Thyroid gland (tissue), 4 donors: Measurements from ENCODE around the gene SPNS1. TPM values are rescaled to one million over a fixed set of nuclear protein-coding genes. Genes with fewer than 3 reads are reported as not detected.
"Not testable (repeated sequence)": the region's sequence is repeated elsewhere in the genome, so short reads cannot be mapped to it uniquely, and the experiment has no call there.

Experiments used
- DNase-seq, 2 donors: peaks; one replicate each; pipeline ENCODE4 v3.0.0-alpha.2; 2019
- H3K27ac ChIP-seq, 3 donors: fragments of 200-600 bp; sonication (generic); 1 replicate in 2 of 3; 2 replicates in 1 of 3; pipeline ENCODE4 v1.5.1; 2016 to 2019; ENCODE audit warnings: mild to moderate bottlenecking in 1 of 3, moderate library complexity in 1 of 3
- H3K27me3 ChIP-seq: fragments of 200-600 bp; sonication (generic); one replicate; pipeline ENCODE4 v1.5.1; 2019
- H3K36me3 ChIP-seq, 2 donors: fragments of 200-600 bp; sonication (generic); one replicate each; pipeline ENCODE4 v1.5.1; 2016 to 2019
- H3K4me1 ChIP-seq, 2 donors: fragments of 200-600 bp; sonication (generic); one replicate each; pipeline ENCODE4 v1.5.1; 2017 to 2019
- H3K4me3 ChIP-seq, 3 donors: fragments of 200-600 bp; sonication (generic); replicated peaks in 1 of 3; 1 replicate in 2 of 3; 2 replicates in 1 of 3; pipeline ENCODE4 v1.5.1; 2016; ENCODE audit warnings: mild to moderate bottlenecking in 1 of 3
- H3K9me3 ChIP-seq: fragments of 200-600 bp; sonication (generic); one replicate; pipeline ENCODE4 v1.5.1; 2017
- CTCF ChIP-seq, 6 experiments: fragments of 200-600 bp in 3 of 6; fragments of 450-650 bp in 3 of 6; sonication (generic) in 3 of 6; IDR thresholded peaks; one replicate each; pipeline ENCODE4 v1.5.1; 2016 to 2019; ENCODE audit warnings: antibody characterized with exemption in 6 of 6, mild to moderate bottlenecking in 2 of 6, inconsistent platforms in 1 of 6, moderate library complexity in 1 of 6
- POLR2A ChIP-seq, 2 donors: fragments of 450-650 bp; IDR thresholded peaks; one replicate each; pipeline ENCODE4 v1.6.1; 2017; ENCODE audit warnings: antibody characterized with exemption in 2 of 2, mild to moderate bottlenecking in 2 of 2, moderate library complexity in 1 of 2
- WGBS, 2 donors: methylation state at CpG; one replicate each; pipeline ENCODE4 v1.1.5; 2017; 5-methylcytosine and 5-hydroxymethylcytosine counted together
- intact Hi-C: fragments of 100-400 bp; cut with DNase I; formaldehyde crosslinking; loops from one replicate; pipeline ENCODE4 v1.15.1; 2023
- total RNA-seq, 4 donors: library from RNA; depleted of rRNA; stranded (reverse); fragments of >200 nt; gene quantifications; one replicate each; pipeline ENCODE4 v1.2.3, GENCODE V29; 2016

The SPNS1 gene
- total RNA-seq, 4 donors from 2014 or later: 16.5 to 24.2 (median 20.6) TPM

- intact Hi-C loops: no loop called here
- H3K4me1 ChIP-seq: no peaks in the 10 kb centered on the region
- 81 to 86% methylated on average over 2 of the region's 2 CpGs for WGBS, 2 donors
- no peak for TF ChIP-seq POLR2A (IDR thresholded peaks at IDR 0.05)
- no peak for TF ChIP-seq CTCF (IDR thresholded peaks at IDR 0.05)
- H3K27ac ChIP-seq: no peak overlapping the region
- H3K4me3 ChIP-seq: no peak overlapping the region
- H3K9me3 ChIP-seq: no peaks in the 10 kb centered on the region
- no peak for DNase-seq
- no peaks in the 10 kb centered on the region for H3K36me3 ChIP-seq
- no peaks in the 10 kb centered on the region for H3K27me3 ChIP-seq
These were observed 25.4 kb downstream of the SPNS1 start for GRCh38 chr16:29000019-29000418.

- intact Hi-C loops, H3K27ac ChIP-seq, H3K36me3 ChIP-seq, H3K4me3 ChIP-seq, H3K4me1 ChIP-seq, H3K9me3 ChIP-seq, H3K27me3 ChIP-seq, DNase-seq: not testable (repeated sequence)
- 74 to 80% methylated on average over 8 to 9 of the region's 9 CpGs for WGBS, 2 donors
These were observed 30.0 kb downstream of the SPNS1 start for GRCh38 chr16:29004496-29005139.

GRCh38 chr16:29007730-29008593 is 33.4 kb downstream of the SPNS1 start:
- no peak for DNase-seq
- H3K9me3 ChIP-seq: no peaks in the 10 kb centered on the region
- no peak overlapping the region for H3K4me3 ChIP-seq

GRCh38 chr16:29009050-29009837 is 34.7 kb downstream of the SPNS1 start:
- no peaks in the 10 kb centered on the region for H3K9me3 ChIP-seq
- no peak for TF ChIP-seq CTCF (IDR thresholded peaks at IDR 0.05)
- TF ChIP-seq POLR2A (IDR thresholded peaks at IDR 0.05): no peak
- DNase-seq: no peak
- H3K4me1 ChIP-seq: no peaks in the 10 kb centered on the region
- H3K27me3 ChIP-seq: no peaks in the 10 kb centered on the region
- no peak overlapping the region for H3K27ac ChIP-seq
- intact Hi-C loops: no loop called here
- no peaks in the 10 kb centered on the region for H3K36me3 ChIP-seq
- no peak overlapping the region for H3K4me3 ChIP-seq
- WGBS, 2 donors: 66 to 82% methylated on average over 12 to 13 of the region's 14 CpGs

More at GRCh38 chr16:29007730-29008593, 33.4 kb downstream of the SPNS1 start:
- no peak for TF ChIP-seq POLR2A (IDR thresholded peaks at IDR 0.05)
- no peak for TF ChIP-seq CTCF (IDR thresholded peaks at IDR 0.05)
- no peaks in the 10 kb centered on the region for H3K4me1 ChIP-seq
- intact Hi-C loops: no loop called here
- no peak overlapping the region for H3K27ac ChIP-seq
- 72 to 84% methylated on average over 9 of the region's 10 CpGs for WGBS, 2 donors
- no peaks in the 10 kb centered on the region for H3K27me3 ChIP-seq
- H3K36me3 ChIP-seq: no peaks in the 10 kb centered on the region

GRCh38 chr16:29009838-29010166 is 35.2 kb downstream of the SPNS1 start:
- Histone ChIP-seq H3K9me3 (no peaks in the 10 kb centered on the region), H3K27me3 (no peaks in the 10 kb centered on the region), H3K4me1 (no peaks in the 10 kb centered on the region), H3K4me3 (no peak overlapping the region), H3K36me3 (no peaks in the 10 kb centered on the region), H3K27ac (no peak overlapping the region)
- DNase-seq: no peak
- intact Hi-C loops: no loop called here
- TF ChIP-seq POLR2A (IDR thresholded peaks at IDR 0.05) (no peak), CTCF (IDR thresholded peaks at IDR 0.05) (no peak)
- WGBS, 2 donors: 74 to 88% methylated on average over 2 of the region's 2 CpGs
